ENCODE results near the gene C6orf15. TPM values are rescaled to one million over a fixed set of nuclear protein-coding genes. Genes with fewer than 3 reads are reported as not detected.

C6orf15 gene
- total and polyA plus RNA-seq, 2 of the 8 experiments (the other 6 are each of a cell fraction or from before 2014, with no cell fraction given) = not detected

GRCh38 chr6:31157513-31158139 is 45.3 kb upstream of the C6orf15 start, which contains the start of gene CCHCR1:
TSS of gene CCHCR1 (minus strand) at chr6:31157802. CDS start at chr6:31157600, 202 bp downstream.
- Histone ChIP-seq H2BK12ac (ENCODE audit: low read depth, low read length) (peak within 1 kb of the TSS; percentile 86; the same call in 1 of the 2 replicates), H3K18ac (ENCODE audit: extremely low read depth, low read length) (peak within 1 kb of the TSS; percentile 91), H3K36me3 (ENCODE audit: control insufficient read depth in 2 of 4, insufficient read depth in 4 of 4, low read length in 3 of 4) (peaks cover 2 to 31% (median 5%) of the 10 kb centered on the region in 4 experiments; a peak in 6 of 8 replicates), H4K91ac (replicated peaks; ENCODE audit: insufficient read length, low read length) (peak within 1 kb of the TSS; percentile 41), H2BK120ac (replicated peaks; ENCODE audit: low read depth, low read length) (no peak within 1 kb of the TSS), H3K4me3 (ENCODE audit: extremely low read depth in 1 of 4, insufficient read depth in 2 of 4, low read depth in 3 of 4, low read length in 4 of 4) (peak within 1 kb of the TSS; percentile 62 to 76 (median 68)), H4K5ac (ENCODE audit: insufficient read length, low read depth, low read length) (peak within 1 kb of the TSS; percentile 80), H3K23ac (ENCODE audit: insufficient read length) (no peak within 1 kb of the TSS), H3K4me1 (replicated peaks in 1 of 4; ENCODE audit: control insufficient read depth in 3 of 4, insufficient read depth in 4 of 4, low read length in 3 of 4) (peaks cover 0 to 22% (median 17%) of the 10 kb centered on the region in 4 experiments; a peak in 6 of 7 replicates), H2BK20ac (ENCODE audit: low read length) (no peak within 1 kb of the TSS), H3K56ac (replicated peaks; ENCODE audit: insufficient read length, low read depth, low read length) (peak within 1 kb of the TSS; percentile 36), H3K79me1 (ENCODE audit: low read depth, low read length) (no peaks in the 10 kb centered on the region), H3K9me3 (ENCODE audit: insufficient read depth in 2 of 2, low read depth in 1 of 2, low read length in 1 of 2) (no peaks in the 10 kb centered on the region), H2BK5ac (ENCODE audit: low read depth, low read length) (peak within 1 kb of the TSS; percentile 69; the same call in 1 of the 2 replicates), H3K4ac (replicated peaks; ENCODE audit: insufficient read length, low read depth, low read length) (peak within 1 kb of the TSS; percentile 87), H4K20me1 (replicated peaks in 1 of 2; ENCODE audit: control insufficient read depth in 1 of 2, insufficient read depth in 2 of 2, low read length in 2 of 2) (peaks cover 1 to 2% of the 10 kb centered on the region in 2 experiments), H3K14ac (ENCODE audit: insufficient read length) (no peak within 1 kb of the TSS), H3K27me3 (replicated peaks in 1 of 4; ENCODE audit: control insufficient read depth in 3 of 4, extremely low read depth in 1 of 4, insufficient read depth in 3 of 4, low read length in 3 of 4) (no peaks in the 10 kb centered on the region), H3K27ac (ENCODE audit: low read depth, low read length) (no peak within 1 kb of the TSS; the same call in 1 of the 2 replicates), H2AK5ac (ENCODE audit: low read depth, low read length) (peak within 1 kb of the TSS; percentile 89; the same call in 1 of the 2 replicates), H3K4me2 (ENCODE audit: insufficient read depth in 1 of 2, low read depth in 2 of 2, low read length in 2 of 2) (peak within 1 kb of the TSS; percentile 85 to 94), H2AFZ (ENCODE audit: low read length) (no peak within 1 kb of the TSS), H4K8ac (ENCODE audit: extremely low read depth, insufficient read depth, low read length) (no peak within 1 kb of the TSS), H3K9ac (replicated peaks in 1 of 4; ENCODE audit: extremely low read depth in 1 of 4, low read depth in 3 of 4, low read length in 3 of 4) (peak within 1 kb of the TSS; percentile 46 to 73 (median 64); a peak in 5 of 7 replicates), H3K23me2 (ENCODE audit: low read depth, low read length) (peaks cover 14% of the 10 kb centered on the region), H2BK15ac (ENCODE audit: low read length) (peak within 1 kb of the TSS; percentile 73), H3K79me2 (ENCODE audit: control insufficient read depth in 1 of 2, insufficient read depth in 2 of 2, low read length in 2 of 2) (no peaks in the 10 kb centered on the region)
- ChIA-PET POLR2A (ENCODE audit: partially characterized antibody) (interaction anchor here (61.6 to 68.5 kb wide), 2 partner anchors 10 to 11 kb away, joined by 2251 read pairs; partner anchors contain the start of genes CCHCR1, CDSN, POU5F1 and PSORS1C1), CTCF (ENCODE audit: partially characterized antibody) (interaction anchor here (1.1 to 6.3 kb wide), 11 partner anchors 9 to 74 kb away, joined by 3 to 45 read pairs (median 11); partner anchors contain the start of genes POU5F1 and PSORS1C2)
- 21% methylated on average over 10 of the region's 14 CpGs; no CpG with 5 or more reads in 1 of the 2 experiments for WGBS, 2 experiments (ENCODE audit: extremely low coverage in 1 of 2, insufficient coverage in 1 of 2, insufficient read length in 1 of 2, insufficient replicate concordance in 2 of 2, low coverage in 1 of 2, low lambda C conversion rate in 2 of 2, missing lambda C conversion rate in 1 of 2)
- DNase-seq (ENCODE audit: low read depth in 1 of 2, low spot score in 2 of 2) = no peak
- FAIRE-seq = no peak
- TF ChIP-seq ASH2L (IDR thresholded peaks at IDR 0.05; ENCODE audit: low read length) = peak; percentile 5
- no peak for TF ChIP-seq ATF3 (IDR thresholded peaks at IDR 0.05; ENCODE audit: insufficient read depth, low read depth, low read length)
- no peak for TF ChIP-seq NRF1 (IDR thresholded peaks at IDR 0.05; ENCODE audit: low read depth, low read length)
- TF ChIP-seq BRCA1 (IDR thresholded peaks at IDR 0.05; ENCODE audit: low read depth, low read length) = no peak
- TF ChIP-seq CTCF (IDR thresholded peaks at IDR 0.05; ENCODE audit: control extremely low read depth in 1 of 3, insufficient read depth in 1 of 3, low read depth in 1 of 3, low read length in 3 of 3) = no peak

Measured in H1 (cell line).